ENCODE results near the gene SLC35F3. TPM values are rescaled to one million over a fixed set of nuclear protein-coding genes. Genes with fewer than 3 reads are reported as not detected.

SLC35F3 gene
- total and polyA plus RNA-seq, 9 of the 15 experiments (the other 6 are each of a cell fraction or from before 2014, with no cell fraction given): 0.04 to 0.07 (median 0.04) TPM; not detected in 6

- Histone ChIP-seq H2AFZ (ENCODE audit: low read depth, low read length) (no peak overlapping the region), H3K9ac (ENCODE audit: insufficient read depth in 1 of 2, low read depth in 2 of 2, low read length in 2 of 2) (no peak overlapping the region), H3K9me3 (replicated peaks; ENCODE audit: control insufficient read depth, insufficient read depth, low read depth, low read length) (no peaks in the 10 kb centered on the region), H4K20me1 (replicated peaks; ENCODE audit: control insufficient read depth, insufficient read depth, low read length) (no peaks in the 10 kb centered on the region), H3K4me2 (ENCODE audit: insufficient read depth, low read length) (no peak overlapping the region), H3K79me2 (ENCODE audit: control insufficient read depth, insufficient read depth, low read length) (no peaks in the 10 kb centered on the region), H3K4me1 (replicated peaks in 1 of 2; ENCODE audit: control insufficient read depth in 2 of 2, insufficient read depth in 2 of 2, low read length in 2 of 2) (peaks cover 0 to 13% of the 10 kb centered on the region in 2 experiments; a peak in 1 of 5 replicates), H3K27me3 (ENCODE audit: control insufficient read depth in 2 of 2, insufficient read depth in 2 of 2, low read length in 2 of 2) (peaks cover 18 to 51% of the 10 kb centered on the region in 2 experiments; a peak in 4 of 5 replicates), H3K9me1 (ENCODE audit: control insufficient read depth, insufficient read depth, low read length) (no peaks in the 10 kb centered on the region), H3K36me3 (ENCODE audit: control insufficient read depth, insufficient read depth, low read length) (no peaks in the 10 kb centered on the region), H3K27ac (ENCODE audit: extremely low read depth, low read depth, low read length) (no peak overlapping the region), H3K4me3 (no peak overlapping the region)
- CTCF ChIA-PET (ENCODE audit: low intra/inter-chr PET ratio): no interaction called here
- in situ Hi-C loops (cut with MboI) (no loop called here), intact Hi-C loops (cut with micrococcal nuclease) (loop anchor here (10.0 kb wide), 1 partner anchor 99 kb away; no protein-coding TSS in a partner anchor)
- ATAC-seq (no peak), DNase-seq (ENCODE audit: extremely low read depth in 1 of 4, low spot score in 3 of 4) (no peak), FAIRE-seq (no peak)
- BruUV-seq (replicated peaks): no TSS peak
- 4% methylated on average over 8 of the region's 8 CpGs for WGBS (ENCODE audit: insufficient coverage, low coverage, missing lambda C conversion rate)
- TF ChIP-seq ATF6 (CRISPR knock-in tag; IDR thresholded peaks at IDR 0.05) (no peak), FOXA3 (CRISPR knock-in tag; conservative IDR thresholded peaks at IDR 0.05 in 1 of 2, IDR thresholded peaks at IDR 0.05 in 1 of 2) (no peak), U2AF1 (optimal IDR thresholded peaks at IDR 0.05; ENCODE audit: low read depth, low read length) (no peak)
- POLR2A ChIA-PET: no interaction called here
These were observed 311.7 kb downstream of the SLC35F3 start for GRCh38 chr1:234216116-234216703.

All from K562 (cell line).